GM18858 (cell line): ENCODE measurements around the gene SLC5A4.
"Not testable (repeated sequence)": the region's sequence is repeated elsewhere in the genome, so short reads cannot be mapped to it uniquely, and the experiment has no call there.

Experiments
- ATAC-seq: cut with Tn5 transposase; IDR thresholded peaks from one replicate; pipeline ENCODE4 v1.9.1; 2021; ENCODE audit not compliant: unreplicated experiment

Gene SLC5A4

DNA sequence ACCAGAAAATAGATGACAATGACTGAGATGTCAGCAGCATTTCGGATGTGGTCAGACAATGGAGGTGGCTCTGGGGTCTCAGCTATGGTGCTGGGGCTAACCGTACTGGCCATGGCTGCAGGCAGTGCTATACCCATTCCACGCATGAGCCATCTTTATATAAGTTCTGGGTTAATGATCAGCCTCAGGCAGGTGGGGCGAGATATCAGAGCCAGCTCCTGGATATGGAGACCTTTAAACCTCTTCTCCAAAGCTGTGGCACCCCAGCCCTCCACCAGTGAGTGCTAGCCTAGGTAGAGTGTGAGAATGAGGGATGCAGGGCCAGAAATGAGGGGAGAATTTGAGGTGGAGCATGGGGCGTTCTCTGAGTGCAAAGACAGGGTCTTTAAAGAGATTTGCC lies at the start of gene SLC5A4:
Gene SLC5A4 (minus strand): TSS at position 131 of the 400 bp plus-strand sequence. CDS start 18 bp downstream, at position 113.
- ATAC-seq: no peak

DNA sequence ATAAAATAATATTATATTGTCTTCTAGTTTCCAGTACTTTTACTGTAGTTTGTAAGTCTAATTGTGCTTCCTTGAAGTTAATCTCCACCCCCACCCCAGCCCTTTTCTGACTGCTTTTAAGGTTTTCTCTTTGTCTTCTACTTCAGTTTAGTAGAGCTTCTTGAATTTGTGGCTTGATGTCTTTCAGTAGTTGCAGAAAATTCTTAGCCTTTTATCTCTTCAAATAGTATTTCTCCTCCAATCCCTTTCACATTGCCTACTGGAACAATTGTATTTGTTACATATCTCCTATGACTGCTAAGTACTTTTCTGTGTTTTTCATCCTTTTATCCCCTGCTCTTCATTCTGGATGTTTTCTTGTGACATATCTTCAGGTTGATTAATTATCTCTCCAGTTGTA lies 38.8 kb upstream of the SLC5A4 start:
- ATAC-seq: not testable (repeated sequence)

DNA sequence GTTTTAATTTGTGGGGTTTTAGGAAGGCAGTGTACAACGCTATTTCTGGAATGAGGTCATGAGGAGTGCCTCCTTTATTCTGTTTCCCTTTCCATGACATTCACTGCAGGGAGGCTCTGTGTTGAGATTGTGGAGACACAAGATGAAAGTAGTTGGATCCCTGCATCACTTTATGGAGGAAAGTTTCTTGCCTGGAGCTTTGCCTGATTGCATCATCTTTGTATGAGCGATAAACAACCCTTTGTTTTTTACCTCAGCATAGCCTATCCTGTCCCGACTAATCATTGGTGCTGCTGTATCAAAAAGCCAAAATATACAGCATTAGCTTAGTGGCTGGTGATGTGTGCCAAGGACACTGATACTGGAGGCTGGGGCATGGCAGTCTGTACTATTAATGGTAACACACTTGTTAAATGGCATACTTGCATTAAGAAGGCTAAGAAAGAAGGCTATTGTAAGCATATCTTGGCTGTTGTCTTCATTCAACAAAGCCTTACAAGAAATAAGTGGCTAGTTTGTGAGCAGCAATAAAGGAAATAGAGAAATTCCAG lies 31.2 kb upstream of the SLC5A4 start:
- ATAC-seq: no peak

DNA sequence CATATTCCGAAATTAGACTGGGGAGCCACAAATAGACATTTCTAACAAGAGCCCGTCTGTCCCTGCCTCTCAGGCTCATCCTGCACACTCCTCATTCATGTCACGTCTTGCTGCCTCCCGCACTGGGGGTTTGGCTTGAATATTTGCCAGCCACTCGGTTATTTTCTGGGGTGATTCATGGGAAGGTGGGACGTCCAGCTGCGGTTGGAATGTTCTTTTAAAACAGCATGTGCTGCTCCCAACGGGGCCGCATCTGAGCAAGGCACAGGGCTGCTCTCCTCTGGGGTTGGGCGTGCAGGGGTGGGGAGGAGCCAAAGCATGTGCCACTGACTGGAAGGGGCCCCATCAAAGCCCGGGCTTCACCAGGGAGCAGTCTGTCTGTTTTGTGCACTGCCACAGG lies 25.9 kb upstream of the SLC5A4 start:
- no peak for ATAC-seq

DNA sequence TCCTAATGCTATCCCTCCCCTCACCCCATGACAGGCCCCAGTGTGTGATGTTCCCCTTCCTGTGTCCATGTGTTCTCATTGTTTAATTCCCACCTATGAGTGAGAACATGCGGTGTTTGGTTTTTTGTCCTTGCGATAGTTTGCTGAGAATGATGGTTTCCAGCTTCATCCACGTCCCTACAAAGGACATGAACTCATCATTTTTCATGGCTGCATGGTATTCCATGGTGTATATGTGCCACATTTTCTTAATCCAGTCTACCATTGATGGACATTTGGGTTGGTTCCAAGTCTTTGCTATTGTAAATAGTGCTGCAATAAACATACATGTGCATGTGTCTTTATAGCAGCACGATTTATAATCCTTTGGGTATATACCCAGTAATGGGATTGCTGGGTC lies 20.2 kb upstream of the SLC5A4 start:
- not testable (repeated sequence) for ATAC-seq

DNA sequence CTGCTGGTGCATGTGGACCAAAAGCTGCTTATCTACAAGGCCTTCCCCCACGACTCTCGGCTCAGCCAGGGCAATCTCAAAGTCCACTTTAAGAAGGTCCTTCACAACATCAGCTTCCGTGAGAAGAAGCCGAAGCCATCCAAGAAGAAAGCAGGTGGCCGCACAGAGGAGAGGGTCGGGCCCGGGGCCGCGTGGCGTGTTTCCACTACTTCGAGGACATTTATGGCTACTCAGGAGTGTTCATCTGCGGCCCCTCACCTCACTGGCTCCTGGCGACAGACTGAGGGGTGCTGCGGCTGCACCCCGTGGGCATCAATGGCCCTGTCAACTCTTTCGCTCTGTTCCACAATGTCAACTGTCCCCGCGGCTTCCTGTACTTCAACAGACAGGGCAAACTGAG lies 16.2 kb upstream of the SLC5A4 start:
- ATAC-seq: no peak

DNA sequence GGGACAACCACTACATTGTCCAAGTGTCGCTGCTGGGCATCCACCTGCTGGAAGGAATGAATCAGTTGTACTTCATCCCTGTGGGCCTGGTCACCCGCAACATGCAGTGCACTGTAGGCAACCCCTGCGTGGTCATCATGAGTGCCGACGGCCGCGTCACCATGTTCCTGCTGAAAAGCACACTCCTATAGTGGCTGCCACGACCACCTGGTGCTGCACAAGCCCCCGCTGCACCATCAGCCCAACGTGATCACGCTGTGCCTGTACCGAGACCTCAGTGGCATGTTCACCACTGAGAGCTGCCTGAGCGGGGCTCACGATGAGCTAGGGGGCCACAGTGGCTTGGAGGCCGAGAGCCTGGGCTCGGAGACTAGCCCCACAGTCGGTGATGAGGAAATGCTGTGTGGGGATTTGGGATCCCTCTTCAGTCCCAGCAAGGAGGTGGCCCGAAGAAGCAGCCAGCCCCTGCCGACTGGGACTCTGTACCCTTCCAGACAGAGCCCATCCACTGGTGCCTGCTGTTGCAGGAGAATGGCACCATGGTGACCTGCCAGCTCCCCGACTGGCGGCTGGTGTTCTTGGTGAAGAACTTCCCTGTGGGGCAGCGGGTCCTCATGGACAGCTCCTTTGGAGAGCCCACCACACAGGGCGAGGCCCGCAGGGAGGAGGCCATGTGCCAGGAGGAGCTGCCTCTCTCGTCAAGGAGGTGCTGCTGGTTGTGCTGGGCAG lies 15.7 kb upstream of the SLC5A4 start:
- no peak for ATAC-seq

DNA sequence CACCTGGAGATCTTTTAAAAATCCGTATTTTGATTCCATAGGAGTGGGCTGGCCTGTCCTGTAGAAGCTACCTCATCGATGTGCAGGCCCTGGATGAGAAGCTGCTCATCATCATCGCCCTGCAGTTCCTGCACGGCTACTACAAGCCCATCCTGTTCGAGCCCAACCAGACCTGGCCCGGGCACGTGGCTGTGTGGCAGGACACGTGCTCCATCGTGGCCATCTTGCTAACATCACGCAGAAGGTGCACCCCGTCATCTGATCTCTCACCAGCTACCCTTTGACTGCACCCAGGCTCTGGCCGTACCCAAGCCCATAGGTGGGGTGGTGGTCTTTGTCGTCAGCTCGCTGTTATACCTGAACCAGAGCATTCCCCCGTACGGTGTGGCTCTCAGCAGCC lies 14.2 kb upstream of the SLC5A4 start:
- no peak for ATAC-seq

DNA sequence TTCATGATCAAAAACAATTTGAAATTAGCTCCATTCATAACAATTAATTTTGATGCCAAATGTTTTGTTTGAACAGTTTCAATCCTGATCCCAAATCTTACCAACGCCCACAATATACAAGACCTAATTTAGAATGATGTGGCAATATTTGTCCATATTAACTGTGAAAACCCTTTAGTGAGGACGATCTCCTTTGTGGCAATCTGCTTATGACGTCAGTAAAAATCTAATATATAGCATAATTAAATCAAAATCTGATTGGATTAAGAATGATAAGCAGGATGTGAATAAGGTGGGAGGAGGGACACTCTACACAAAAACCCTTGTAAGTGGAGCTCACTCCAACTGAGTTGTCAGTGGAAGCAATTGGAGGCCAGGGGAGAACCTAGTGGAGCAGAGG lies 11.9 kb upstream of the SLC5A4 start:
- ATAC-seq: no peak

DNA sequence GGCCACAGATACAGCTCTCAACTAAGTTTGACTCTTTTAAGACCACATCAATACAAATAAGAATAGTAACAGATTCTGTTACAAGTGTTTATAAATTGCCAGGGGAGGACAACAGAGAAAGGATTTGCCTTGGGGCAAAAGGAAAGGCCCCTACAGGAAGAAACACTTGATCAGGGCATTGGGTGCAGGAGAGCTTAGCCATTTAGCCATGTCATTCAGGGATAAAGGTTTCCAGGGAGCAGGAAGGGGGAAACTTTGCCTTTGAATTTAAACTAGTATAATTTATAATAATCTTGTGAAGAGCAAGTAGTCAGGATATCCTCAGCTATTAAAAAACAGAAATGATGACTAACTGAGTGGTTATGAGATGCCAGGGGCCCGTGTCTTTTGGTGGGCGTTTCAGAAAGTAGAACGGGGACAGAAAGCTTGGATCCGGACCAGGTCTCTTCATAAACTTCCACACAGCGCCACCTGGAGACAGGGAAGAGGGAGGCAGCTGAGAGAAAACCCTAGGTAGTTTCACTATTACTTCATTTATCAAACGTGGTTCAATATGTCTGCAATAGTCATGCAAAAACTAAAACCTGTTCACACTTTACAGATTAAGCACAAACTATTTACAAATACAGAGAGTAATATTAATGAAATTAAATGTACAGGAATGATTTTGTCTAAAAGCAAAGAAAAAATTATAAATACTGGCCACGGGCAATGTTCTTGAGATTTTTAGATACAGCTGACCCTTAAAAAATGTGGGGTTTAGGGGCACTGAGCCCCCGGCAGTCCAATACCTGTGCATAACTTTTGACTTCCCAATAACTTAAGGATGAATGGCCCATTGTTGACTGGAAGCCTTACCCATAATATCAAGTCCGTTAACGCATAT lies 11.0 kb upstream of the SLC5A4 start:
- no peak for ATAC-seq

DNA sequence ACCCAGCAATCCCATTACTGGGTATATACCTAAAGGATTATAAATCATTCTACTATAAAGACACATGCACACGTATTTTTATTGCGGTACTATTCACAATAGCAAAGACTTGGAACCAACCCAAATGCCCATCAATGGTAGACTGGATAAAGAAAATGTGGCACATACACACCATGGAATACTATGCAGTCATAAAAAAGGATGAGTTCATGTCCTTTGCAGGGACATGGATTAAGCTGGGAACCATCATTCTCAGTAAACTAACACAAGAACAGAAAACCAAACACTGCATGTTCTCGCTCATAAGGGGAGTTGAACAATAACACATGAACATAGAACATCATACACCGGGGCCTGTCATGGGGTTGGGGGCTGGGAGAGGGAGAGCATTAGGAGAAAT lies 8.5 kb upstream of the SLC5A4 start:
- not testable (repeated sequence) for ATAC-seq

DNA sequence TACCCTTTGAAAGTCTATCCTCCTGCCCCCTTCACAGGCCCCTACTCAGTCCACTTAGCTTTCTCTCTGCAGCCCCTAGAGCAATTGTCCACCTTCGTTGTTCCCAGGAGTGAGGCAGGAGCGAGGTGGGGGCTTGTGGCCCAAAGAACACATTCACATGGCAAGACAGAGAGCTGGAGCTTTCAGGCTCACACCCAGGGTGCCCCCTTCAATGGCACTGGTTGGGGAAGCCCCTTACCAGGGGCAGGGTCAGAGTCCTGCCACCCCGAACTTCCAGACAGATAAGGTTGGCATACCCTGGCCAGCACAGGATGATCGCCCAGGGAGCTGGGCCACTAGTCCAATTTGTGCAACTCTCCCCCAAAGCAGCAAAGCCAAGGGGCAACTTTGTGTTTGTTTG lies 6.2 kb upstream of the SLC5A4 start:
- no peak for ATAC-seq

DNA sequence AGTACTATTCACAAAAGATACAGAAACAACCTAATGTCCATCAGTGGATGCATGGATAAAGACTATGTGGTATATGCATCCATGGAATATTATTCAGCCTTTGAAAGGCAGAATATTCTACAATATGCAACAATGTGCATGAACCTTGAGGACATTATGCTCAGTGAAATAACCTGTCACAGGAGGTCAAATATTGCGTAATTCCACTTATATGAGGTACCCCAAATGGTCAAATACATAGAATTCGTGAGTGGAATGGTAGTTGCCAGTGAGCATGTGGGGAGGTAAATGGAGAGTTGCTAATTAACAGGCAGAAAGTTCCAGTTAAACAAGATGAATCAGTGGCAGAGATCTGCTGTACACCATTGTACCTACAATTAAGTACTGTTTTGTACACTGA lies 3.6 kb upstream of the SLC5A4 start:
- no peak for ATAC-seq

DNA sequence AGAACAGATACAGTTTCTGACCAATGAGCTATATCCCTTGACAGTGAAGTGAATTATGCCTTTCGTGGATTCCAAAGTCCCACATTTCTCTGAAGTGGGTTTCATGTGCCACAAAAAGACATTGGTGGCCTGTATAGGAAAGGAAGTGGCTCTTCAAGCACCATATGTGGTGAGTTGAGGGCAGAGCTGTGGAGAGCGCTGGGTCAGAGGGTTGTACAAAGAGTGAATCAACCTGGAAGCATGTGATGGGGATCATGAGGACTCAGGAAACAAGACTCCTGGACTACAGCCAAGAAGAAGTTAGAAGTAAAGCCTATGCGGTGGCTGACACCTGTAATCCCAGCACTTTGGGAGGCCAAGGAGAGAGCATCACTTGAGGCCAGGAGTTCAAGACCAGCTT lies 579 bp upstream of the SLC5A4 start:
- no peak for ATAC-seq

DNA sequence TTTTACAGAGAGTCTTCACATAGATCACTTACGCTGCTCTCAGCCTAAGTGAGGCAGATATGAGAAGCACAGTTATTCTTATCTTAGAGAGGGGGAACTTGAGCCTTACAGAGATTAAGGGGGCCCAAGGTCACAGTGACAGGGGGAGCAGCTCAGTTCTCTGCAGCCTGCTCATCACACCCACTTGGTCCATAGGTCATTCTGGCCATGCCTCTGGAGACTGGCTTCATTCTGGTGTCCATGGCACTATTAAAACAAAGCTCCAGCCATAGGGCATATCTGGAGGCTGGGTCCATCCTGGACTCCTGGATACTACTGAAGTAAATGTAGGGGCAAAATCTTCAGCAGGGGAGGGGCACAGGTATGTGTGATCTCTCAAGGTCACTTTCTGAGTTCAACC lies 5.9 kb downstream of the SLC5A4 start:
- no peak for ATAC-seq

DNA sequence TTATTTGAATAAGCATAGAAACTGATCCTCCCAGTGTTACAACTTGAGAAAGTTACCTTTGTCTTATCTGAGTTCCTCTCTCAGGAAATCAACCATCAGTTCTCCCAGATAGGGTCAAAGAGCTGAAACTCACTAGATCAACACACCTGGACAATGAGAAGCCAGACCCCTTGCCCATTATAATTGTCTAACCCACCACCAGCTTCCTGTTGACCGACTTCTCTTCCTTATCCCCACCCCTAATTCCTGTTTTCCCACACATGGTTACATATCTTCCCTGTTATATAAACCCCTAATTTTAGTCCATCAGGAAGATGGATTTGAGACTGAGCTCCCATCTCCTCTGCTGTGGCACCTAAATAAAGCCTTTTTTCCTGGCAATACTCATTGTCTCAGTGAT lies 6.9 kb downstream of the SLC5A4 start:
- ATAC-seq: no peak

DNA sequence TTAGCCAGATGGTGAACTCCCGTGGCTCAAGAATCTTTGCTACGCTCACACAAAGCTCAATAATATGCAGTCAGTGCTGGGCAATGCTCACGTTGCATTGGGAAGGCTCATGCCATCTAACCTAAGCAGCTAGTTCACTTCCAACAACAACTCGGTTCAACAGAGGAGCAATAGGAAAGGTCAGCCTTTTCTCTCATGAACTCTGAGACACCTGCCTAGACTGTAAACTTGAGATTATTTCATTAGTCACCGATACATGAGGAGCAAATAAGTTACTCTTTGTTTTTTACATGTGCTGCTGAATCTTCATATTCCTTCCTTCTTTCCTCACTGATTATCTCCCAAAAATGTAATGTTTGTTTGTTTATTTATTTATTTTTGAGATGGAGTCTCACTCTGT lies 9.0 kb downstream of the SLC5A4 start:
- ATAC-seq: no peak

DNA sequence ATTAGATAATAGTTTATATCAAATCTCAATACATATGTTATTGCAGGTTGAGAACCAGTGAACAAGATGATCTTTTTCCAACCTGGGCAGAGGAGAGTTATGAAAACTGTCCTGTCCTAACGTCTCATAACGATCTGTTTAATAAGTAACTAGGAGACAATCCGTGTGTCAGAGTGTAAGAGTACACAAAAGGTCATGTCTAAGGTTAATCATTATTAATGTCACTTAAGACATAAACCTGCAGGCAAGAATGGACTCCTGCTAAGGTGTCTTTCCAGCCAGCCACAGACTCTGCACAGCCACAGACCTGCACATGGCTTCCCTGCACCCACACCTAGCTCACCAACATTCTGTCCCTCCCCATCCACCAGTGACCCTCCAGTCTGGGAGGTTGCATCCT lies 10.1 kb downstream of the SLC5A4 start:
- ATAC-seq: no peak

DNA sequence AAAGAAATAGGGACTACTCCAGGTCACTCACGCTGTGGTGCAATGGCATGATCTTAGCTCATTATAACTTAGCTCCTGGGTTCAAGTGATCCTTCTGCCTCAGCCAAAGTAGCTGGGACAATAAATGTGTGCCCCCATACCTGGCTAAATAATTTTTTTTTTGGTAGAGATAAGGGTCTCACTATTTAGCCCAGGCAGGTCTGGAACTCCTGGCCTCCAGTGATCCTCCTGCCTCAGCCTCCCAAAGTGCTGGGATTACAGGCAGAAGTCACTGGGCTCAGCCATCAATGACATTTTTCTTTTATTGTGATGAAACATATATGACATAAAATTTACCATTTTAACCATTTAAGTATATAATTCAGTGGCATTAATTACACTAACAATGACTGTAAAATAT lies 10.6 kb downstream of the SLC5A4 start:
- ATAC-seq: no peak

DNA sequence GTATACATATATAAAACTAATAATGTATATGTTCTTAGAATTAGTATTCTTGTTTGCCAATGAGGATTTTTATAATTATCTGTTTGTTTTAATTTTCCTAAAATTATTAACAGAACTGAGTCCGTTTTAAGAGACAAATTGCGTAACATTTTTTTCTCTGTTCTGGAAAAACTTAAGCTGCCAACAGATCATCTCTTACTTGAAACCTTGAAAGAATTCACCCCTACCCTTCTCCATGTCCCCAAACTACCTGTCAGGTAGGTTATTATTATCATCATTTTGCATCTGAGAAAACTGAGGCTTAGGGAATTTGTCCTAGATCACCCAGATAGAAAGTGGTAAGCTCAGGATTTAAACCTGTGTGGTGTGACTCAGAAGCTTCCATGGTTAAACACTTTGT lies 14.7 kb downstream of the SLC5A4 start:
- no peak for ATAC-seq

DNA sequence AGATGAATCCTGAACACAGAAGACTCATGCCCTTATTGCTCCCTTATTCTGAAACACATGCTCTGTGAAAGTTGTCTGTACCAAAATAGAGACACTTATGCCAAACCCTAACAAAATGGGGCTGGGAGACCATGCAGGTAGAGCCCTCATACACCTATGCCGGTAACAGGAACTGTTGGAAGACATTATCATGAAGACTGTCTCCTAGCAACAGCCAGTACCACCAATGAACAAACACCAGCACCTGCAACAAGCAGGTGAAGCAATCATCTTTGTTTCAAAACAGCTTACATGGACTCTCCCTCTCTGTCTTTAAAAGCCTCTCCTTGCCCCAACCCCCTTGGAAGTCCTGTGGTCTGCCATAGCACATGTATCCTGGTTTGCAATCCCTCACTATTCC lies 17.2 kb downstream of the SLC5A4 start:
- ATAC-seq: no peak

DNA sequence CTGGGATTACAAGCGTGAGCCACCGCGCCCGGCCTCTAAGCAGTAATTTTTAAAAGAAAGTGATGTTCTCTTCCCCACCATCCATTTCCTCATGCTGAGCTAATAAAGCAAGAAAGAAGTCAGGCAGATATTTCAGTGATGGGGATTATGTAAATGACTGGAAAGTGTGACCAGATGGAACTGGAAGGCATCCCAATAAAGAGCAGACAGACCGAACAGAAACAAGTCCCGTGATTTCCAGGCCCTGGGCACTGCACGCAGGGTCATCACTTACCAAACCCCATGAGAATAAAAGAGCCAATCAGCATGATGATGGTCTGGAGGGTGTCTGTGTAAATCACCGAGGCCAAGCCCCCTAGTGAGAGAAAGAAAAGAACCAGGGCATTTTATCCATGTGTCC lies 18.2 kb downstream of the SLC5A4 start:
- no peak for ATAC-seq
